ENCODE data around the gene PDE5A.

Gene PDE5A

GRCh38 chr4:119648398-119648797 lies 19.8 kb upstream of the PDE5A start:
- Histone ChIP-seq H3K36me3 (ENCODE audit: control insufficient read depth in 2 of 2, insufficient read depth in 1 of 2, low read length in 2 of 2) (no peaks in the 10 kb centered on the region), H3K4me1 (ENCODE audit: control insufficient read depth, insufficient read depth, low read length) (no peaks in the 10 kb centered on the region), H3K9me3 (ENCODE audit: control insufficient read depth, insufficient read depth, low read depth, low read length) (no peaks in the 10 kb centered on the region), H3K4me3 (ENCODE audit: low read depth, low read length) (no peak overlapping the region), H3K27ac (ENCODE audit: extremely low read depth, low read depth, low read length) (no peak overlapping the region)
- ChIA-PET POLR2A (no interaction called here), CTCF (no interaction called here)
- TF ChIP-seq REST (tag by site-specific recombination; IDR thresholded peaks at IDR 0.05) (no peak), ZNF548 (tag by site-specific recombination; IDR thresholded peaks at IDR 0.05) (no peak), ZBTB1 (tag by site-specific recombination; IDR thresholded peaks at IDR 0.05) (no peak), ZNF791 (tag by site-specific recombination; IDR thresholded peaks at IDR 0.05) (no peak), ZNF132 (tag by site-specific recombination; IDR thresholded peaks at IDR 0.05; ENCODE audit: borderline replicate concordance) (no peak), ZNF561 (tag by site-specific recombination; IDR thresholded peaks at IDR 0.05; ENCODE audit: borderline replicate concordance) (no peak), ZNF692 (tag by site-specific recombination; IDR thresholded peaks at IDR 0.05) (no peak), ZSCAN30 (tag by site-specific recombination; IDR thresholded peaks at IDR 0.05) (no peak), ZSCAN23 (tag by site-specific recombination; IDR thresholded peaks at IDR 0.05) (no peak), ZNF174 (tag by site-specific recombination; IDR thresholded peaks at IDR 0.05) (no peak), ZNF501 (tag by site-specific recombination; IDR thresholded peaks at IDR 0.05) (no peak), ZNF366 (tag by site-specific recombination; conservative IDR thresholded peaks at IDR 0.05) (no peak), ZNF843 (tag by site-specific recombination; IDR thresholded peaks at IDR 0.05) (no peak), SP7 (tag by site-specific recombination; IDR thresholded peaks at IDR 0.05) (no peak), ZNF558 (tag by site-specific recombination; IDR thresholded peaks at IDR 0.05) (no peak), IKZF3 (tag by site-specific recombination; IDR thresholded peaks at IDR 0.05) (no peak), ZNF600 (tag by site-specific recombination; IDR thresholded peaks at IDR 0.05) (no peak), ZNF175 (tag by site-specific recombination; IDR thresholded peaks at IDR 0.05) (no peak), ZNF555 (tag by site-specific recombination; conservative IDR thresholded peaks at IDR 0.05) (no peak)

- Histone ChIP-seq H3K36me3 (ENCODE audit: control insufficient read depth in 2 of 2, insufficient read depth in 1 of 2, low read length in 2 of 2) (no peaks in the 10 kb centered on the region), H3K27ac (ENCODE audit: extremely low read depth, low read depth, low read length) (no peak overlapping the region), H3K4me1 (ENCODE audit: control insufficient read depth, insufficient read depth, low read length) (no peaks in the 10 kb centered on the region), H3K4me3 (ENCODE audit: low read depth, low read length) (no peak overlapping the region), H3K9me3 (ENCODE audit: control insufficient read depth, insufficient read depth, low read depth, low read length) (no peaks in the 10 kb centered on the region)
- CTCF ChIA-PET: interaction anchor here (0.7 kb wide), 1 partner anchor 1131 kb away, joined by 3 read pairs; no protein-coding TSS in a partner anchor
- no peak for TF ChIP-seq ZNF623 (tag by site-specific recombination; IDR thresholded peaks at IDR 0.05)
- no peak for TF ChIP-seq ZNF518A (tag by site-specific recombination; conservative IDR thresholded peaks at IDR 0.05; ENCODE audit: low read depth)
- no peak for TF ChIP-seq ZFP37 (tag by site-specific recombination; IDR thresholded peaks at IDR 0.05)
- no peak for TF ChIP-seq ZNF362 (tag by site-specific recombination; IDR thresholded peaks at IDR 0.05)
- TF ChIP-seq HOXA7 (CRISPR knock-in tag; IDR thresholded peaks at IDR 0.05; ENCODE audit: borderline replicate concordance): no peak
- TF ChIP-seq ZNF670 (tag by site-specific recombination; IDR thresholded peaks at IDR 0.05; ENCODE audit: low read depth): no peak
- POLR2A ChIA-PET: no interaction called here
Measured at GRCh38 chr4:119647558-119647957, 19.0 kb upstream of the PDE5A start.

Measured in HEK293 (cell line).